GM19324 (cell line): ENCODE data around the gene TXNL4B.
"Not testable (repeated sequence)": the region's sequence is repeated elsewhere in the genome, so short reads cannot be mapped to it uniquely, and the experiment has no call there.

Experiments used
- ATAC-seq: cut with Tn5 transposase; IDR thresholded peaks from one replicate; pipeline ENCODE4 v1.9.1; 2021; ENCODE audit warnings: mild to moderate bottlenecking, moderate library complexity; ENCODE audit not compliant: unreplicated experiment, low FRiP score

Gene TXNL4B

GRCh38 chr16:72076991-72077706, 16.3 kb downstream of the TXNL4B start:
- ATAC-seq: not testable (repeated sequence)

GRCh38 chr16:72075067-72075466, 18.4 kb downstream of the TXNL4B start:
- not testable (repeated sequence) for ATAC-seq

GRCh38 chr16:72073560-72074230, 19.7 kb downstream of the TXNL4B start:
- no peak for ATAC-seq

- ATAC-seq: no peak
Observed at GRCh38 chr16:72072514-72073342, 20.7 kb downstream of the TXNL4B start.

GRCh38 chr16:72068930-72069329, 24.5 kb downstream of the TXNL4B start:
- ATAC-seq: no peak

- ATAC-seq: peak; percentile 44
Observed at GRCh38 chr16:72066747-72067146, 26.7 kb downstream of the TXNL4B start.

GRCh38 chr16:72064361-72064894, 29.0 kb downstream of the TXNL4B start:
- no peak for ATAC-seq

- ATAC-seq: no peak
Observed at GRCh38 chr16:72061564-72061963, 31.9 kb downstream of the TXNL4B start.

GRCh38 chr16:72060405-72060804, 33.0 kb downstream of the TXNL4B start:
- ATAC-seq: no peak

GRCh38 chr16:72059060-72059459, 34.4 kb downstream of the TXNL4B start:
- ATAC-seq: not testable (repeated sequence)

- not testable (repeated sequence) for ATAC-seq
Observed at GRCh38 chr16:72057313-72057712, 36.1 kb downstream of the TXNL4B start.

GRCh38 chr16:72055911-72056310, 37.5 kb downstream of the TXNL4B start:
- no peak for ATAC-seq

GRCh38 chr16:72054254-72054847, 39.1 kb downstream of the TXNL4B start, which contains the start of gene HP:
Gene HP, plus strand, starts transcription at chr16:72054505. Its CDS starts 148 bp downstream, at chr16:72054653.
- not testable (repeated sequence) for ATAC-seq

GRCh38 chr16:72051818-72052217, 41.6 kb downstream of the TXNL4B start:
- ATAC-seq: no peak

GRCh38 chr16:72050769-72051464, 42.5 kb downstream of the TXNL4B start:
- no peak for ATAC-seq

GRCh38 chr16:72049110-72049509, 44.3 kb downstream of the TXNL4B start:
- ATAC-seq: no peak

GRCh38 chr16:72044825-72045359, 48.5 kb downstream of the TXNL4B start:
- no peak for ATAC-seq

GRCh38 chr16:72044296-72044695, 49.1 kb downstream of the TXNL4B start:
- no peak for ATAC-seq

- no peak for ATAC-seq
Observed at GRCh38 chr16:72043539-72043938, 49.9 kb downstream of the TXNL4B start.

- no peak for ATAC-seq
Observed at GRCh38 chr16:72043058-72043457, 50.4 kb downstream of the TXNL4B start.
